Spleen (tissue), 11 donors: ENCODE results near the gene DLX6. TPM values are rescaled to one million over a fixed set of nuclear protein-coding genes. Genes with fewer than 3 reads are reported as not detected.

Experiments
- DNase-seq: peaks from one replicate; pipeline ENCODE4 v3.0.0-alpha.2; 2020
- H3K27ac ChIP-seq, 8 donors: fragments of 200-600 bp; sonication (generic) in 7 of 8; 1 replicate in 4 of 8; 2 replicates in 4 of 8; pipeline versions ENCODE4 v1.5.0 to v1.8.0; 2016 to 2021; ENCODE audit warnings: inconsistent platforms in 4 of 8, mild to moderate bottlenecking in 4 of 8, moderate library complexity in 1 of 8
- H3K27me3 ChIP-seq, 7 donors: fragments of 200-600 bp; sonication (generic) in 6 of 7; replicated peaks in 1 of 7; 1 replicate in 4 of 7; 2 replicates in 3 of 7; pipeline versions ENCODE4 v1.5.0 to v1.8.0; 2016 to 2021; ENCODE audit warnings: inconsistent platforms in 3 of 7, mild to moderate bottlenecking in 1 of 7
- H3K36me3 ChIP-seq, 6 donors: fragments of 200-600 bp; sonication (generic) in 5 of 6; 1 replicate in 4 of 6; 2 replicates in 2 of 6; pipeline versions ENCODE4 v1.5.0 to v1.8.0; 2016 to 2021; ENCODE audit warnings: inconsistent platforms in 2 of 6
- H3K4me1 ChIP-seq, 6 donors: fragments of 200-600 bp; sonication (generic) in 5 of 6; 1 replicate in 3 of 6; 2 replicates in 3 of 6; pipeline versions ENCODE4 v1.5.0 to v1.8.0; 2016 to 2021; ENCODE audit warnings: inconsistent platforms in 3 of 6
- H3K4me3 ChIP-seq, 8 donors: fragments of 200-600 bp; sonication (generic) in 7 of 8; 1 replicate in 4 of 8; 2 replicates in 4 of 8; pipeline versions ENCODE4 v1.5.0 to v1.8.0; 2016 to 2021; ENCODE audit warnings: inconsistent platforms in 4 of 8, mild to moderate bottlenecking in 4 of 8, moderate library complexity in 2 of 8
- H3K9me3 ChIP-seq, 8 donors: fragments of 200-600 bp; sonication (generic) in 7 of 8; 1 replicate in 4 of 8; 2 replicates in 4 of 8; pipeline versions ENCODE4 v1.5.0 to v1.8.0; 2016 to 2021; ENCODE audit warnings: inconsistent platforms in 4 of 8
- CTCF ChIP-seq, 11 experiments: fragments of 200-600 bp in 7 of 11; fragments of 450-650 bp in 4 of 11; sonication (generic) in 4 of 11; IDR thresholded peaks in 8 of 11; conservative IDR thresholded peaks in 3 of 11; 1 replicate in 7 of 11; 2 replicates in 4 of 11; pipeline versions ENCODE4 v1.4.0 to v1.8.0; 2016 to 2021; ENCODE audit warnings: antibody characterized with exemption in 11 of 11, inconsistent platforms in 4 of 11, mild to moderate bottlenecking in 1 of 11
- POLR2A ChIP-seq, 3 donors: fragments of 450-650 bp; IDR thresholded peaks; one replicate each; pipeline ENCODE4 v1.5.1; 2017; ENCODE audit warnings: antibody characterized with exemption in 3 of 3, mild to moderate bottlenecking in 1 of 3
- POLR2AphosphoS5 ChIP-seq, 3 donors: sonication (generic); formaldehyde crosslinking; IDR thresholded peaks; one replicate each; pipeline ENCODE4 v1.5.1; 2017; ENCODE audit warnings: antibody characterized with exemption in 3 of 3
- WGBS, 5 donors: extraction: QIAGEN DNeasy Blood & Tissue Kit in 3 of 5; methylation state at CpG; one replicate each; pipeline versions ENCODE4 v1.1.5 to v1.1.7; 2013 to 2018; 5-methylcytosine and 5-hydroxymethylcytosine counted together
- intact Hi-C: fragments of 100-400 bp; cut with DNase I; formaldehyde crosslinking; loops from one replicate; pipeline ENCODE4 v1.15.0; 2023; ENCODE audit warnings: low total_unique reads
- polyA plus RNA-seq, 3 donors: library from polyadenylated mRNA; stranded (reverse); fragments of 200-250 nt; gene quantifications; one replicate each; pipeline ENCODE4 v1.2.1, GENCODE V29; 2013
- total RNA-seq, 7 donors: library from RNA; depleted of rRNA in 3 of 7; stranded (reverse); fragments of >200 nt in 3 of 7; fragmentation: NEBNext Ultra II Directional in 4 of 7; extraction: Animal tissue kit (Norgen Biotek cat#: 25700) in 4 of 7; gene quantifications; one replicate each; pipeline versions ENCODE4 v1.1.0 to v1.2.1, GENCODE V29; 2016 to 2021
- donor health status: healthy with polysubstance abuse.
- donor health status: DM: no; HTN: no; CAD: no; lungs with moderate emphysema.
- donor health status: DM: no; HTN: no; CAD: no.
- donor health status: Bipolar disorder and iron deficiency.
- donor health status: healthy.
- donor health status: DM: no; HTN: no; CAD: no.
- donor health status: DM: yes; HTN: yes; CAD: no.

Gene DLX6
- total and polyA plus RNA-seq, 10 donors = not detected

GRCh38 chr7:97016381-97017191 lies 11.2 kb downstream of the DLX6 start:
- no peak for DNase-seq
- no peak overlapping the region for H3K27ac ChIP-seq
- peaks cover 0 to 34% (median 16%) of the 10 kb centered on the region in 6 donors for H3K4me1 ChIP-seq
- H3K9me3 ChIP-seq = no peaks in the 10 kb centered on the region
- TF ChIP-seq POLR2AphosphoS5 (IDR thresholded peaks at IDR 0.05) (no peak), CTCF (IDR thresholded peaks at IDR 0.05 in 8 of 11, conservative IDR thresholded peaks at IDR 0.05 in 3 of 11) (no peak), POLR2A (IDR thresholded peaks at IDR 0.05) (no peak)
- H3K4me3 ChIP-seq = peak overlapping the region in 1 of 8 donors; percentile 36
- H3K27me3 ChIP-seq = peaks cover 17 to 100% (median 97%) of the 10 kb centered on the region in 7 donors
- intact Hi-C loops = no loop called here
- no peaks in the 10 kb centered on the region for H3K36me3 ChIP-seq
- 3 to 8% (median 5%) methylated on average over 52 to 54 of the region's 55 CpGs for WGBS, 5 donors

- H3K4me3 ChIP-seq = peak overlapping the region in 1 of 8 donors; percentile 36
- peaks cover 14 to 100% (median 97%) of the 10 kb centered on the region in 7 donors for H3K27me3 ChIP-seq
- H3K4me1 ChIP-seq = peaks cover 0 to 41% (median 19%) of the 10 kb centered on the region in 6 donors
- 8 to 14% (median 10%) methylated on average over 31 to 37 of the region's 37 CpGs for WGBS, 5 donors
- TF ChIP-seq CTCF (IDR thresholded peaks at IDR 0.05 in 8 of 11, conservative IDR thresholded peaks at IDR 0.05 in 3 of 11) (no peak), POLR2AphosphoS5 (IDR thresholded peaks at IDR 0.05) (no peak), POLR2A (IDR thresholded peaks at IDR 0.05) (no peak)
- no peaks in the 10 kb centered on the region for H3K9me3 ChIP-seq
- H3K36me3 ChIP-seq = no peaks in the 10 kb centered on the region
- intact Hi-C loops = no loop called here
- H3K27ac ChIP-seq = no peak overlapping the region
- DNase-seq = no peak
Observed at GRCh38 chr7:97017192-97018125, 12.1 kb downstream of the DLX6 start.

GRCh38 chr7:97018126-97018601 lies 12.8 kb downstream of the DLX6 start:
- 9 to 28% (median 12%) methylated on average over 22 of the region's 22 CpGs for WGBS, 5 donors
- Histone ChIP-seq H3K27me3 (peaks cover 14 to 100% (median 95%) of the 10 kb centered on the region in 7 donors), H3K4me3 (no peak overlapping the region), H3K27ac (no peak overlapping the region), H3K9me3 (no peaks in the 10 kb centered on the region), H3K36me3 (no peaks in the 10 kb centered on the region), H3K4me1 (peaks cover 0 to 46% (median 19%) of the 10 kb centered on the region in 6 donors)
- TF ChIP-seq CTCF (IDR thresholded peaks at IDR 0.05 in 8 of 11, conservative IDR thresholded peaks at IDR 0.05 in 3 of 11) (no peak), POLR2AphosphoS5 (IDR thresholded peaks at IDR 0.05) (no peak), POLR2A (IDR thresholded peaks at IDR 0.05) (no peak)
- intact Hi-C loops = no loop called here
- DNase-seq = no peak
